OCI-LY7 (cell line): Measurements from ENCODE around the gene KLF13.

Experiments
- CTCF ChIP-seq: fragments of 200-600 bp; sonication (generic); conservative IDR thresholded peaks from 2 replicates; pipeline ENCODE4 v1.5.1; 2014; ENCODE audit warnings: mild to moderate bottlenecking, antibody characterized with exemption, low read length, moderate library complexity, mixed read lengths
- EZH2phosphoT487 ChIP-seq: fragments of 200-600 bp; sonication (generic); IDR thresholded peaks from 2 replicates; pipeline ENCODE4 v1.6.1; 2018; ENCODE audit warnings: low read depth, borderline replicate concordance, mild to moderate bottlenecking, mixed run types, antibody characterized with exemption, low read length, moderate library complexity, mixed read lengths

- TF ChIP-seq CTCF (no peak), EZH2phosphoT487 (no peak)
These were observed 93.2 kb downstream of the KLF13 start for GRCh38 chr15:31419820-31420219.
